Spleen (tissue), 11 donors: Measurements from ENCODE around the gene MAGI2. TPM values are rescaled to one million over a fixed set of nuclear protein-coding genes. Genes with fewer than 3 reads are reported as not detected.

ENCODE experiments used
- DNase-seq: peaks from one replicate; pipeline ENCODE4 v3.0.0-alpha.2; 2020
- H3K27ac ChIP-seq, 8 donors: fragments of 200-600 bp; sonication (generic) in 7 of 8; 1 replicate in 4 of 8; 2 replicates in 4 of 8; pipeline versions ENCODE4 v1.5.0 to v1.8.0; 2016 to 2021; ENCODE audit warnings: inconsistent platforms in 4 of 8, mild to moderate bottlenecking in 4 of 8, moderate library complexity in 1 of 8
- H3K27me3 ChIP-seq, 7 donors: fragments of 200-600 bp; sonication (generic) in 6 of 7; replicated peaks in 1 of 7; 1 replicate in 4 of 7; 2 replicates in 3 of 7; pipeline versions ENCODE4 v1.5.0 to v1.8.0; 2016 to 2021; ENCODE audit warnings: inconsistent platforms in 3 of 7, mild to moderate bottlenecking in 1 of 7
- H3K36me3 ChIP-seq, 6 donors: fragments of 200-600 bp; sonication (generic) in 5 of 6; 1 replicate in 4 of 6; 2 replicates in 2 of 6; pipeline versions ENCODE4 v1.5.0 to v1.8.0; 2016 to 2021; ENCODE audit warnings: inconsistent platforms in 2 of 6
- H3K4me1 ChIP-seq, 6 donors: fragments of 200-600 bp; sonication (generic) in 5 of 6; 1 replicate in 3 of 6; 2 replicates in 3 of 6; pipeline versions ENCODE4 v1.5.0 to v1.8.0; 2016 to 2021; ENCODE audit warnings: inconsistent platforms in 3 of 6
- H3K4me3 ChIP-seq, 8 donors: fragments of 200-600 bp; sonication (generic) in 7 of 8; 1 replicate in 4 of 8; 2 replicates in 4 of 8; pipeline versions ENCODE4 v1.5.0 to v1.8.0; 2016 to 2021; ENCODE audit warnings: inconsistent platforms in 4 of 8, mild to moderate bottlenecking in 4 of 8, moderate library complexity in 2 of 8
- H3K9me3 ChIP-seq, 8 donors: fragments of 200-600 bp; sonication (generic) in 7 of 8; 1 replicate in 4 of 8; 2 replicates in 4 of 8; pipeline versions ENCODE4 v1.5.0 to v1.8.0; 2016 to 2021; ENCODE audit warnings: inconsistent platforms in 4 of 8
- CTCF ChIP-seq, 11 experiments: fragments of 200-600 bp in 7 of 11; fragments of 450-650 bp in 4 of 11; sonication (generic) in 4 of 11; IDR thresholded peaks in 8 of 11; conservative IDR thresholded peaks in 3 of 11; 1 replicate in 7 of 11; 2 replicates in 4 of 11; pipeline versions ENCODE4 v1.4.0 to v1.8.0; 2016 to 2021; ENCODE audit warnings: antibody characterized with exemption in 11 of 11, inconsistent platforms in 4 of 11, mild to moderate bottlenecking in 1 of 11
- POLR2A ChIP-seq, 3 donors: fragments of 450-650 bp; IDR thresholded peaks; one replicate each; pipeline ENCODE4 v1.5.1; 2017; ENCODE audit warnings: antibody characterized with exemption in 3 of 3, mild to moderate bottlenecking in 1 of 3
- POLR2AphosphoS5 ChIP-seq, 3 donors: sonication (generic); formaldehyde crosslinking; IDR thresholded peaks; one replicate each; pipeline ENCODE4 v1.5.1; 2017; ENCODE audit warnings: antibody characterized with exemption in 3 of 3
- WGBS, 5 donors: extraction: QIAGEN DNeasy Blood & Tissue Kit in 3 of 5; methylation state at CpG; one replicate each; pipeline versions ENCODE4 v1.1.5 to v1.1.7; 2013 to 2018; 5-methylcytosine and 5-hydroxymethylcytosine counted together
- intact Hi-C: fragments of 100-400 bp; cut with DNase I; formaldehyde crosslinking; loops from one replicate; pipeline ENCODE4 v1.15.0; 2023; ENCODE audit warnings: low total_unique reads
- polyA plus RNA-seq, 3 donors: library from polyadenylated mRNA; stranded (reverse); fragments of 200-250 nt; gene quantifications; one replicate each; pipeline ENCODE4 v1.2.1, GENCODE V29; 2013
- total RNA-seq, 7 donors: library from RNA; depleted of rRNA in 3 of 7; stranded (reverse); fragments of >200 nt in 3 of 7; fragmentation: NEBNext Ultra II Directional in 4 of 7; extraction: Animal tissue kit (Norgen Biotek cat#: 25700) in 4 of 7; gene quantifications; one replicate each; pipeline versions ENCODE4 v1.1.0 to v1.2.1, GENCODE V29; 2016 to 2021
- donor health status: healthy with polysubstance abuse.
- donor health status: DM: no; HTN: no; CAD: no; lungs with moderate emphysema.
- donor health status: DM: no; HTN: no; CAD: no.
- donor health status: Bipolar disorder and iron deficiency.
- donor health status: healthy.
- donor health status: DM: no; HTN: no; CAD: no.
- donor health status: DM: yes; HTN: yes; CAD: no.

Gene MAGI2
- total and polyA plus RNA-seq, 10 donors, result 0.74 to 18.1 (median 11.1) TPM

GRCh38 chr7:78783179-78783962, 670.1 kb downstream of the MAGI2 start:
- TF ChIP-seq CTCF (IDR thresholded peaks at IDR 0.05 in 8 of 11, conservative IDR thresholded peaks at IDR 0.05 in 3 of 11) (no peak), POLR2AphosphoS5 (IDR thresholded peaks at IDR 0.05) (no peak), POLR2A (IDR thresholded peaks at IDR 0.05) (no peak)
- 59 to 64% (median 62%) methylated on average over 9 of the region's 9 CpGs for WGBS, 5 donors
- Histone ChIP-seq H3K4me3 (no peak overlapping the region), H3K36me3 (no peaks in the 10 kb centered on the region), H3K27ac (no peak overlapping the region), H3K27me3 (no peaks in the 10 kb centered on the region), H3K4me1 (no peaks in the 10 kb centered on the region), H3K9me3 (no peaks in the 10 kb centered on the region)
- intact Hi-C loops, result no loop called here
- DNase-seq, result no peak

- H3K4me1 ChIP-seq, result no peaks in the 10 kb centered on the region
- no peaks in the 10 kb centered on the region for H3K9me3 ChIP-seq
- no peak overlapping the region for H3K27ac ChIP-seq
- H3K36me3 ChIP-seq, result no peaks in the 10 kb centered on the region
- WGBS, 5 donors, result 70 to 82% (median 75%) methylated on average over 4 of the region's 4 CpGs
- no peak for TF ChIP-seq POLR2A (IDR thresholded peaks at IDR 0.05)
- TF ChIP-seq CTCF (IDR thresholded peaks at IDR 0.05 in 8 of 11, conservative IDR thresholded peaks at IDR 0.05 in 3 of 11), result no peak
- no peak for TF ChIP-seq POLR2AphosphoS5 (IDR thresholded peaks at IDR 0.05)
- H3K4me3 ChIP-seq, result no peak overlapping the region
- no peaks in the 10 kb centered on the region for H3K27me3 ChIP-seq
- DNase-seq, result no peak
- intact Hi-C loops, result no loop called here
Measured at GRCh38 chr7:78780560-78780959, 672.9 kb downstream of the MAGI2 start.

- Histone ChIP-seq H3K27me3 (no peaks in the 10 kb centered on the region), H3K36me3 (no peaks in the 10 kb centered on the region), H3K27ac (no peak overlapping the region), H3K4me3 (no peak overlapping the region), H3K4me1 (no peaks in the 10 kb centered on the region), H3K9me3 (no peaks in the 10 kb centered on the region)
- no peak for TF ChIP-seq POLR2AphosphoS5 (IDR thresholded peaks at IDR 0.05)
- no peak for TF ChIP-seq CTCF (IDR thresholded peaks at IDR 0.05 in 8 of 11, conservative IDR thresholded peaks at IDR 0.05 in 3 of 11)
- no peak for TF ChIP-seq POLR2A (IDR thresholded peaks at IDR 0.05)
- intact Hi-C loops, result no loop called here
- WGBS, 5 donors, result 93 to 100% (median 94%) methylated on average over 2 of the region's 2 CpGs
- no peak for DNase-seq
Measured at GRCh38 chr7:78779788-78780187, 673.7 kb downstream of the MAGI2 start.

- Histone ChIP-seq H3K4me1 (no peaks in the 10 kb centered on the region), H3K27ac (no peak overlapping the region), H3K36me3 (no peaks in the 10 kb centered on the region), H3K9me3 (no peaks in the 10 kb centered on the region), H3K27me3 (no peaks in the 10 kb centered on the region), H3K4me3 (no peak overlapping the region)
- 79 to 89% (median 85%) methylated on average over 2 of the region's 2 CpGs for WGBS, 5 donors
- intact Hi-C loops, result no loop called here
- TF ChIP-seq CTCF (IDR thresholded peaks at IDR 0.05 in 8 of 11, conservative IDR thresholded peaks at IDR 0.05 in 3 of 11) (no peak), POLR2A (IDR thresholded peaks at IDR 0.05) (no peak), POLR2AphosphoS5 (IDR thresholded peaks at IDR 0.05) (no peak)
- no peak for DNase-seq
Measured at GRCh38 chr7:78777829-78778228, 675.6 kb downstream of the MAGI2 start.
